CD14-positive monocyte (primary cell): ENCODE data around the gene CDC123. TPM values are rescaled to one million over a fixed set of nuclear protein-coding genes. Genes with fewer than 3 reads are reported as not detected.

Source experiments
- DNase-seq, 3 donors: peaks; one replicate each; pipeline ENCODE4 v3.0.0-alpha.2; 2011 to 2022
- H2AFZ ChIP-seq: 2 replicates; pipeline ENCODE4 v1.6.0; 2012; ENCODE audit warnings: mild to moderate bottlenecking, low read depth, low read length, inconsistent platforms; ENCODE audit not compliant: insufficient read depth, poor library complexity, severe bottlenecking
- H3K27ac ChIP-seq, 2 donors: 1 replicate in 1 of 2; 2 replicates in 1 of 2; pipeline ENCODE4 v1.5.1; 2012 to 2013; ENCODE audit warnings: low read length in 2 of 2, control low read depth in 1 of 2, inconsistent platforms in 1 of 2, low read depth in 1 of 2, mild to moderate bottlenecking in 1 of 2
- H3K27me3 ChIP-seq, 2 donors: one replicate each; pipeline versions ENCODE4 v1.6.0 to v1.6.1; 2011 to 2013; ENCODE audit warnings: low read length in 2 of 2; ENCODE audit not compliant: control insufficient read depth in 2 of 2, insufficient read depth in 2 of 2
- H3K36me3 ChIP-seq, 2 donors: replicated peaks in 1 of 2; 1 replicate in 1 of 2; 2 replicates in 1 of 2; pipeline versions ENCODE4 v1.5.1 to v1.6.1; 2012 to 2013; ENCODE audit warnings: low read length in 2 of 2, control low read depth in 1 of 2, inconsistent platforms in 1 of 2, mild to moderate bottlenecking in 1 of 2; ENCODE audit not compliant: insufficient read depth in 2 of 2, control insufficient read depth in 1 of 2
- H3K4me1 ChIP-seq, 2 donors: 1 replicate in 1 of 2; 2 replicates in 1 of 2; pipeline versions ENCODE4 v1.5.1 to v1.6.1; 2012 to 2013; ENCODE audit warnings: low read length in 2 of 2, control low read depth in 1 of 2, inconsistent platforms in 1 of 2, mild to moderate bottlenecking in 1 of 2, moderate library complexity in 1 of 2; ENCODE audit not compliant: insufficient read depth in 2 of 2, control insufficient read depth in 1 of 2
- H3K4me2 ChIP-seq: replicated peaks from 2 replicates; pipeline ENCODE3; 2012; ENCODE audit warnings: low read length, moderate library complexity, mild to moderate bottlenecking; ENCODE audit not compliant: poor library complexity, severe bottlenecking; ENCODE audit errors: extremely low read depth
- H3K4me3 ChIP-seq, 3 experiments: fragments of 200-600 bp in 1 of 3; sonication (generic) in 1 of 3; replicated peaks in 1 of 3; 1 replicate in 2 of 3; 2 replicates in 1 of 3; pipeline ENCODE4 v1.5.1; 2011 to 2013; ENCODE audit warnings: low read length in 3 of 3, mild to moderate bottlenecking in 3 of 3, control low read depth in 2 of 3, low read depth in 2 of 3, inconsistent platforms in 1 of 3, moderate library complexity in 1 of 3
- H3K79me2 ChIP-seq: 2 replicates; pipeline ENCODE4 v1.6.0; 2012; ENCODE audit warnings: mild to moderate bottlenecking, control low read depth, inconsistent platforms, low read length, moderate library complexity; ENCODE audit not compliant: insufficient read depth
- H3K9ac ChIP-seq: 2 replicates; pipeline ENCODE4 v1.6.0; 2017; ENCODE audit warnings: low read length, mild to moderate bottlenecking; ENCODE audit not compliant: insufficient read depth, poor library complexity, severe bottlenecking
- H3K9me3 ChIP-seq, 2 donors: replicated peaks in 1 of 2; 1 replicate in 1 of 2; 2 replicates in 1 of 2; pipeline versions ENCODE4 v1.5.1 to v1.6.1; 2012 to 2013; ENCODE audit warnings: low read length in 2 of 2, control low read depth in 1 of 2; ENCODE audit not compliant: control insufficient read depth in 1 of 2, insufficient read depth in 1 of 2
- H4K20me1 ChIP-seq: 2 replicates; pipeline ENCODE4 v1.6.0; 2012; ENCODE audit warnings: mild to moderate bottlenecking, low read length, control low read depth, moderate library complexity; ENCODE audit not compliant: insufficient read depth
- H3K27ac Mint-ChIP-seq, 7 donors: one replicate each; pipeline ENCODE4 v1.8.0; 2020; ENCODE audit warnings: mild to moderate bottlenecking in 7 of 7, mixed read lengths in 7 of 7, moderate library complexity in 6 of 7, inconsistent platforms in 2 of 7
- H3K27me3 Mint-ChIP-seq, 3 donors: one replicate each; pipeline ENCODE4 v1.8.0; 2021 to 2022; ENCODE audit warnings: low read depth in 3 of 3, mild to moderate bottlenecking in 3 of 3, mixed read lengths in 3 of 3, moderate library complexity in 3 of 3, inconsistent platforms in 1 of 3
- H3K36me3 Mint-ChIP-seq, 2 donors: one replicate each; pipeline ENCODE4 v1.8.0; 2020; ENCODE audit warnings: mixed read lengths in 2 of 2, inconsistent platforms in 1 of 2, mild to moderate bottlenecking in 1 of 2
- H3K4me1 Mint-ChIP-seq: one replicate; pipeline ENCODE4 v1.8.0; 2020; ENCODE audit warnings: mild to moderate bottlenecking, mixed read lengths
- H3K4me3 Mint-ChIP-seq, 2 donors: one replicate each; pipeline ENCODE4 v1.8.0; 2020; ENCODE audit warnings: mild to moderate bottlenecking in 2 of 2, mixed read lengths in 2 of 2, moderate library complexity in 1 of 2
- H3K9me3 Mint-ChIP-seq, 7 donors: one replicate each; pipeline ENCODE4 v1.8.0; 2020 to 2022; ENCODE audit warnings: mixed read lengths in 7 of 7, mild to moderate bottlenecking in 6 of 7, moderate library complexity in 6 of 7, inconsistent platforms in 2 of 7
- WGBS: methylation state at CpG from one replicate; pipeline ENCODE4 v1.1.5; 2013; ENCODE audit warnings: missing lambda C conversion rate; ENCODE audit not compliant: insufficient coverage; 5-methylcytosine and 5-hydroxymethylcytosine counted together
- intact Hi-C, 2 donors: fragments of 100-400 bp; cut with micrococcal nuclease; formaldehyde crosslinking; loops; one replicate each; pipeline versions ENCODE4 v1.15.0 to v1.15.1; 2023
- polyA plus RNA-seq, 3 donors: library from polyadenylated mRNA; depleted of rRNA in 1 of 3; unstranded in 2 of 3; stranded (reverse) in 1 of 3; fragments of 300-500 nt in 2 of 3; fragments of >200 nt in 1 of 3; fragmentation: Illumina TruSeq in 2 of 3; gene quantifications; 1 replicate in 2 of 3; 2 replicates in 1 of 3; pipeline ENCODE4 v1.2.3, GENCODE V29; 2012 to 2021
- TF ChIP-seq, protein P1 (sequence below): fragments of 200-600 bp; IDR thresholded peaks from one replicate; pipeline ENCODE4 v1.8.0; 2022; ENCODE audit warnings: antibody characterized with exemption, mild to moderate bottlenecking

The CDC123 gene
- polyA plus RNA-seq, 3 donors: 38.2 to 78.7 (median 76.0) TPM

GRCh38 chr10:12255048-12255447 is 59.1 kb downstream of the CDC123 start:
- Histone ChIP-seq H3K27ac (no peak overlapping the region), H3K4me1 (no peaks in the 10 kb centered on the region), H3K79me2 (no peaks in the 10 kb centered on the region), H3K36me3 (peaks cover 13 to 17% of the 10 kb centered on the region in 2 donors), H3K4me3 (no peak overlapping the region), H3K9ac (no peak overlapping the region), H3K9me3 (no peaks in the 10 kb centered on the region), H3K27me3 (no peaks in the 10 kb centered on the region), H2AFZ (no peak overlapping the region), H4K20me1 (no peaks in the 10 kb centered on the region), H3K4me2 (no peak overlapping the region)
- intact Hi-C loops: loop anchor here in 1 of 2 donors (10.0 kb wide), 1 partner anchor 400 kb away; no protein-coding TSS in a partner anchor
- H3K4me3 Mint-ChIP-seq: no peak overlapping the region
- peaks cover 11 to 17% of the 10 kb centered on the region in 2 donors for H3K36me3 Mint-ChIP-seq
- TF ChIP-seq, protein P1, sequence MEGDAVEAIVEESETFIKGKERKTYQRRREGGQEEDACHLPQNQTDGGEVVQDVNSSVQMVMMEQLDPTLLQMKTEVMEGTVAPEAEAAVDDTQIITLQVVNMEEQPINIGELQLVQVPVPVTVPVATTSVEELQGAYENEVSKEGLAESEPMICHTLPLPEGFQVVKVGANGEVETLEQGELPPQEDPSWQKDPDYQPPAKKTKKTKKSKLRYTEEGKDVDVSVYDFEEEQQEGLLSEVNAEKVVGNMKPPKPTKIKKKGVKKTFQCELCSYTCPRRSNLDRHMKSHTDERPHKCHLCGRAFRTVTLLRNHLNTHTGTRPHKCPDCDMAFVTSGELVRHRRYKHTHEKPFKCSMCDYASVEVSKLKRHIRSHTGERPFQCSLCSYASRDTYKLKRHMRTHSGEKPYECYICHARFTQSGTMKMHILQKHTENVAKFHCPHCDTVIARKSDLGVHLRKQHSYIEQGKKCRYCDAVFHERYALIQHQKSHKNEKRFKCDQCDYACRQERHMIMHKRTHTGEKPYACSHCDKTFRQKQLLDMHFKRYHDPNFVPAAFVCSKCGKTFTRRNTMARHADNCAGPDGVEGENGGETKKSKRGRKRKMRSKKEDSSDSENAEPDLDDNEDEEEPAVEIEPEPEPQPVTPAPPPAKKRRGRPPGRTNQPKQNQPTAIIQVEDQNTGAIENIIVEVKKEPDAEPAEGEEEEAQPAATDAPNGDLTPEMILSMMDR: no peak
- H3K27me3 Mint-ChIP-seq: peaks cover 2 to 4% (median 2%) of the 10 kb centered on the region in 3 donors
- no CpG with 5 or more reads among the region's 1 CpG for WGBS
- peak overlapping the region in 1 of 7 donors; percentile 32 for H3K27ac Mint-ChIP-seq
- peaks cover 0 to 3% (median 0%) of the 10 kb centered on the region in 7 donors for H3K9me3 Mint-ChIP-seq
- no peak for DNase-seq
- H3K4me1 Mint-ChIP-seq: no peaks in the 10 kb centered on the region

DNA sequence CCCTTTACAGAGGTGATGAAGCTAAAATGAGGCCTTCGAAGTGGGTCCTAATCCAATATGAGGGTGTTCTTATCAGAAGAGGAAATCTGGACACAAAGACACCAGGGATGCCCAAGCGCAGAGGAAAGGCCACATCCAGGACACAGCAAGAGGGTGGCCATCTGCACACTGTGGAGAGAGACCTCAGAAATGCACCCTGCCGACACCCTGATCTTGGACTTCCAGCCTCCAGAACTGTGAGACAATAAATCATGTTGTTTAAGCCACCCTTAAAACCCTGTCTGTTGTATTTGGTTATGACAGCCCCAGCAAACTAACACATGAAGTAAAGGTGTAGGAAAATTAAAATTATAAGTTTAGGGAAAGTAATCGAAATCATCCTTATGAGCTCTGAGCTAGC is 64.0 kb downstream of the CDC123 start:
- Histone ChIP-seq H3K9me3 (no peaks in the 10 kb centered on the region), H3K27ac (no peak overlapping the region), H3K4me2 (no peak overlapping the region), H3K27me3 (no peaks in the 10 kb centered on the region), H2AFZ (no peak overlapping the region), H3K9ac (no peak overlapping the region), H4K20me1 (no peaks in the 10 kb centered on the region), H3K36me3 (no peaks in the 10 kb centered on the region), H3K79me2 (no peaks in the 10 kb centered on the region), H3K4me1 (peaks cover 26% of the 10 kb centered on the region in 2 donors), H3K4me3 (no peak overlapping the region)
- no peak overlapping the region for H3K4me3 Mint-ChIP-seq
- TF ChIP-seq, protein P1: no peak
- DNase-seq: no peak
- whole genome bisulfite sequencing: 100% methylated on average over 2 of the region's 4 CpGs
- peaks cover 21% of the 10 kb centered on the region for H3K4me1 Mint-ChIP-seq
- no peaks in the 10 kb centered on the region for H3K36me3 Mint-ChIP-seq
- H3K9me3 Mint-ChIP-seq: peaks cover 0 to 3% (median 0%) of the 10 kb centered on the region in 7 donors
- no peak overlapping the region for H3K27ac Mint-ChIP-seq
- intact Hi-C loops: loop anchor here (5.0 to 10.0 kb wide), 3 partner anchors 75 to 395 kb away; no protein-coding TSS in a partner anchor
- H3K27me3 Mint-ChIP-seq: peaks cover 0 to 4% (median 3%) of the 10 kb centered on the region in 3 donors
